ENCODE results near the gene C1QTNF12. TPM values are rescaled to one million over a fixed set of nuclear protein-coding genes. Genes with fewer than 3 reads are reported as not detected.

The C1QTNF12 gene
- total RNA-seq, 2 experiments from 2014 or later, result 3.4 to 4.8 TPM

- peaks cover 22% of the 10 kb centered on the region for H3K4me1 ChIP-seq (ENCODE audit: insufficient read depth, low read length)
- no peak overlapping the region for H3K4me3 Mint-ChIP-seq
- H3K9me3 ChIP-seq (ENCODE audit: control insufficient read depth in 1 of 2, insufficient read depth in 1 of 2, low read length in 2 of 2), result no peaks in the 10 kb centered on the region
- ChIA-PET POLR2A (no interaction called here), CTCF (interaction anchor here (2.1 kb wide), 1 partner anchor 142 kb away, joined by 9 read pairs; no protein-coding TSS in a partner anchor)
- peaks cover 13% of the 10 kb centered on the region for H3K4me1 Mint-ChIP-seq (ENCODE audit: low read depth)
- H3K27ac Mint-ChIP-seq, result no peak overlapping the region
- no peak overlapping the region for H3K27ac ChIP-seq (ENCODE audit: low read depth in 1 of 2, low read length in 2 of 2)
- no peaks in the 10 kb centered on the region for H3K9me3 Mint-ChIP-seq
- H3K4me3 ChIP-seq (ENCODE audit: low read length), result no peak overlapping the region
- no peak for ATAC-seq (ENCODE audit: poor library complexity)
- H3K36me3 Mint-ChIP-seq (ENCODE audit: low read depth), result peaks cover 78% of the 10 kb centered on the region
- no peak for TF ChIP-seq CTCF (IDR thresholded peaks at IDR 0.05)
- peaks cover 65% of the 10 kb centered on the region for H3K36me3 ChIP-seq (ENCODE audit: insufficient read depth, low read length)
- intact Hi-C loops (cut with DNase I, micrococcal nuclease), result no loop called here
- DNase-seq, result no peak
- no peaks in the 10 kb centered on the region for H3K27me3 Mint-ChIP-seq
- no peaks in the 10 kb centered on the region for H3K27me3 ChIP-seq (ENCODE audit: control insufficient read depth in 1 of 2, insufficient read depth in 2 of 2, low read length in 2 of 2)
Measured at GRCh38 chr1:1264026-1264425, 17.5 kb upstream of the C1QTNF12 start.

- Mint-ChIP-seq H3K9me3 (no peaks in the 10 kb centered on the region), H3K4me1 (ENCODE audit: low read depth) (peaks cover 13% of the 10 kb centered on the region), H3K36me3 (ENCODE audit: low read depth) (peaks cover 71% of the 10 kb centered on the region), H3K27ac (no peak overlapping the region), H3K4me3 (no peak overlapping the region), H3K27me3 (no peaks in the 10 kb centered on the region)
- no peaks in the 10 kb centered on the region for H3K9me3 ChIP-seq (ENCODE audit: control insufficient read depth in 1 of 2, insufficient read depth in 1 of 2, low read length in 2 of 2)
- peaks cover 59% of the 10 kb centered on the region for H3K36me3 ChIP-seq (ENCODE audit: insufficient read depth, low read length)
- ATAC-seq (ENCODE audit: poor library complexity) (no peak), DNase-seq (no peak)
- H3K4me3 ChIP-seq (ENCODE audit: low read length), result no peak overlapping the region
- ChIA-PET CTCF (no interaction called here), POLR2A (no interaction called here)
- no peak for TF ChIP-seq CTCF (IDR thresholded peaks at IDR 0.05)
- no peaks in the 10 kb centered on the region for H3K27me3 ChIP-seq (ENCODE audit: control insufficient read depth in 1 of 2, insufficient read depth in 2 of 2, low read length in 2 of 2)
- H3K27ac ChIP-seq (ENCODE audit: low read depth in 1 of 2, low read length in 2 of 2), result no peak overlapping the region
- intact Hi-C loops (cut with DNase I, micrococcal nuclease), result no loop called here
- peaks cover 19% of the 10 kb centered on the region for H3K4me1 ChIP-seq (ENCODE audit: insufficient read depth, low read length)
Measured at GRCh38 chr1:1262758-1263157, 16.2 kb upstream of the C1QTNF12 start.

GRCh38 chr1:1262071-1262470 is 15.5 kb upstream of the C1QTNF12 start:
- Mint-ChIP-seq H3K27ac (no peak overlapping the region), H3K4me1 (ENCODE audit: low read depth) (peaks cover 13% of the 10 kb centered on the region)
- CTCF ChIA-PET, result interaction anchor here (1.6 kb wide), 1 partner anchor 140 kb away, joined by 4 read pairs; no protein-coding TSS in a partner anchor

More at GRCh38 chr1:1262071-1262470, 15.5 kb upstream of the C1QTNF12 start:
- TF ChIP-seq CTCF (IDR thresholded peaks at IDR 0.05), result no peak
- Histone ChIP-seq H3K4me3 (ENCODE audit: low read length) (no peak overlapping the region), H3K27ac (ENCODE audit: low read depth in 1 of 2, low read length in 2 of 2) (no peak overlapping the region), H3K27me3 (ENCODE audit: control insufficient read depth in 1 of 2, insufficient read depth in 2 of 2, low read length in 2 of 2) (no peaks in the 10 kb centered on the region), H3K4me1 (ENCODE audit: insufficient read depth, low read length) (peaks cover 18% of the 10 kb centered on the region), H3K9me3 (ENCODE audit: control insufficient read depth in 1 of 2, insufficient read depth in 1 of 2, low read length in 2 of 2) (no peaks in the 10 kb centered on the region), H3K36me3 (ENCODE audit: insufficient read depth, low read length) (peaks cover 54% of the 10 kb centered on the region)
- ATAC-seq (ENCODE audit: poor library complexity) (no peak), DNase-seq (no peak)
- no peak overlapping the region for H3K4me3 Mint-ChIP-seq
- POLR2A ChIA-PET, result no interaction called here
- no peaks in the 10 kb centered on the region for H3K9me3 Mint-ChIP-seq
- intact Hi-C loops (cut with DNase I, micrococcal nuclease), result no loop called here
- no peaks in the 10 kb centered on the region for H3K27me3 Mint-ChIP-seq
- peaks cover 68% of the 10 kb centered on the region for H3K36me3 Mint-ChIP-seq (ENCODE audit: low read depth)

Data from CD4-positive, alpha-beta T cell (primary cell).